ENCODE measurements around the gene ZIC4. TPM values are rescaled to one million over a fixed set of nuclear protein-coding genes. Genes with fewer than 3 reads are reported as not detected.

ZIC4 gene
- total and polyA plus RNA-seq, 2 donors (not counting 1 experiment from before 2014, with no cell fraction given) = not detected

DNA sequence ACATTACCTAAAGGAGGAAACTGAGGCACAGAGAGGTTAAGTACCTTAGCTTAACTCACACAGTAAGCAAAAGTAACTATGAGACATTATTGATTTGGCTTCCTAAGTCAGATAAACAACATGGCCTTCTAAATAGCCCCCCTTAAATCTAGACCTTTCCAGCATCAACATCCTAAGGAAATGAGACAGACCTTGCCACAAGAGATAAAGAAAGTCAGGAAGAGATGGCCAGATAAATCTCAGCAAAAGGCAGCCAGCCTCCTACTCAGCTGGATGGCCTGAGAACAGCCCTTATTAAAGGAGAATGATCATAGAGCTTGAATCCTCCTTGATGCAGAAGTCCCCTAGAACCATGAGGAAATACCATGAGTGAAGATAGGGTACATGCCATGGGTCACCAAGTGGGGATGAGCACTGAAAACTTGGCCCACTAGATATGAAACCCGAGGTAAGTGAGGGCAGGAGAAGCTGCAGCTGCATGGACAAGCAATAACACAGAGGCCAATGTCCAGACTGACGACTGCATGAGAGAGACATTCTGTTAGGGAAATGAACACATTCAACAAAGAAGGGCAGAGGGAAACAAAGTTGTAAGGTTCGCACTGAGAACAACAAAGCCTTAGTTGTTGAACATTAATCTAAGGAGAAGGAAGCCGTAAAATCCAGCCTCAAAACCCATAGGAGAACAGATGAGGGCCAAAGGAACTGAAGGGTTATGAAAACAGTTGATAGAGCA lies 69.6 kb downstream of the ZIC4 start:
- DNase-seq (ENCODE audit: low read depth in 2 of 2) = no peak
- Histone ChIP-seq H3K27me3 (ENCODE audit: control insufficient read depth, insufficient read depth, low read length) (no peaks in the 10 kb centered on the region), H3K27ac (ENCODE audit: insufficient read depth, low read length) (no peak overlapping the region), H4K20me1 (ENCODE audit: control insufficient read depth, extremely low read depth, insufficient read depth, low read length) (no peaks in the 10 kb centered on the region), H3K4me1 (ENCODE audit: control insufficient read depth, extremely low read depth, insufficient read depth, low read length) (no peaks in the 10 kb centered on the region), H3K9ac (ENCODE audit: insufficient read depth, low read length) (no peak overlapping the region), H3K4me3 (replicated peaks in 1 of 4; ENCODE audit: control extremely low read depth in 1 of 4, insufficient read depth in 1 of 4, low read depth in 3 of 4, low read length in 4 of 4) (no peak overlapping the region), H2AFZ (ENCODE audit: low read length) (no peak overlapping the region), H3K4me2 (ENCODE audit: extremely low read depth, insufficient read depth, low read length) (no peak overlapping the region), H3K79me2 (ENCODE audit: control insufficient read depth, insufficient read depth, low read length) (no peaks in the 10 kb centered on the region), H3K9me3 (ENCODE audit: control insufficient read depth, insufficient read depth, low read depth, low read length) (no peaks in the 10 kb centered on the region), H3K36me3 (ENCODE audit: control insufficient read depth, insufficient read depth, low read length) (no peaks in the 10 kb centered on the region)
- no peak for TF ChIP-seq EZH2 (IDR thresholded peaks at IDR 0.05; ENCODE audit: low read length, missing control alignments)
- TF ChIP-seq, protein P1, sequence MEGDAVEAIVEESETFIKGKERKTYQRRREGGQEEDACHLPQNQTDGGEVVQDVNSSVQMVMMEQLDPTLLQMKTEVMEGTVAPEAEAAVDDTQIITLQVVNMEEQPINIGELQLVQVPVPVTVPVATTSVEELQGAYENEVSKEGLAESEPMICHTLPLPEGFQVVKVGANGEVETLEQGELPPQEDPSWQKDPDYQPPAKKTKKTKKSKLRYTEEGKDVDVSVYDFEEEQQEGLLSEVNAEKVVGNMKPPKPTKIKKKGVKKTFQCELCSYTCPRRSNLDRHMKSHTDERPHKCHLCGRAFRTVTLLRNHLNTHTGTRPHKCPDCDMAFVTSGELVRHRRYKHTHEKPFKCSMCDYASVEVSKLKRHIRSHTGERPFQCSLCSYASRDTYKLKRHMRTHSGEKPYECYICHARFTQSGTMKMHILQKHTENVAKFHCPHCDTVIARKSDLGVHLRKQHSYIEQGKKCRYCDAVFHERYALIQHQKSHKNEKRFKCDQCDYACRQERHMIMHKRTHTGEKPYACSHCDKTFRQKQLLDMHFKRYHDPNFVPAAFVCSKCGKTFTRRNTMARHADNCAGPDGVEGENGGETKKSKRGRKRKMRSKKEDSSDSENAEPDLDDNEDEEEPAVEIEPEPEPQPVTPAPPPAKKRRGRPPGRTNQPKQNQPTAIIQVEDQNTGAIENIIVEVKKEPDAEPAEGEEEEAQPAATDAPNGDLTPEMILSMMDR (conservative IDR thresholded peaks at IDR 0.05 in 1 of 2, IDR thresholded peaks at IDR 0.05 in 1 of 2; ENCODE audit: low read depth in 1 of 2, low read length in 2 of 2) = no peak

Other genes with a start within 250 kb of the ZIC4 start
- gene ZIC1, start 2.8 kb upstream of the ZIC4 start, total RNA-seq = 0.26 TPM in 1 of 2 replicates, not detected in the other
- 0.11 and 0.46 TPM in 2 replicates for gene ZIC1, start 2.8 kb upstream of the ZIC4 start, polyA plus RNA-seq